ENCODE data around the gene ARHGAP26. TPM values are rescaled to one million over a fixed set of nuclear protein-coding genes. Genes with fewer than 3 reads are reported as not detected.

ARHGAP26 gene
- total RNA-seq, 4 donors from 2014 or later = 61.0 to 76.7 (median 61.2) TPM

DNA sequence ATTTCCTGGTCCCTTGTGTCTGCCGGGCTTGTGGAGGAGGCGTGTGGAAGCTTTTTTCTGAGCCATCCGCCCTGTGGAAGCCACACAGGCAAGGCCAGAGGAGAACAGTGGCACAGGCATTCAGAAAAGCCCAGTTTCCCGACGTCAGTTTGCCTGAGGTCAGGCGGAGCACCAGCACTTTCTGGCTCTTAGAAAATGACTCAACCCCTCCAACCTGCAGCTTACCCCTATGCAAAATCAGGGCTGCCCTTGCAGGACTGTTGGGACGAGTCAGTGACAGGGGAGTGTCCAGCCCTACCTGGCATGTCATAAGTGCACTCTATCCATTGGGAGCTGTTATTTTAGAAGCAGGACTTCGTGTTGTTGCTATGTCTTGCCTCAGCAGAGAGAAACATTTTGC lies 417.3 kb downstream of the ARHGAP26 start:
- TF ChIP-seq, protein P1, sequence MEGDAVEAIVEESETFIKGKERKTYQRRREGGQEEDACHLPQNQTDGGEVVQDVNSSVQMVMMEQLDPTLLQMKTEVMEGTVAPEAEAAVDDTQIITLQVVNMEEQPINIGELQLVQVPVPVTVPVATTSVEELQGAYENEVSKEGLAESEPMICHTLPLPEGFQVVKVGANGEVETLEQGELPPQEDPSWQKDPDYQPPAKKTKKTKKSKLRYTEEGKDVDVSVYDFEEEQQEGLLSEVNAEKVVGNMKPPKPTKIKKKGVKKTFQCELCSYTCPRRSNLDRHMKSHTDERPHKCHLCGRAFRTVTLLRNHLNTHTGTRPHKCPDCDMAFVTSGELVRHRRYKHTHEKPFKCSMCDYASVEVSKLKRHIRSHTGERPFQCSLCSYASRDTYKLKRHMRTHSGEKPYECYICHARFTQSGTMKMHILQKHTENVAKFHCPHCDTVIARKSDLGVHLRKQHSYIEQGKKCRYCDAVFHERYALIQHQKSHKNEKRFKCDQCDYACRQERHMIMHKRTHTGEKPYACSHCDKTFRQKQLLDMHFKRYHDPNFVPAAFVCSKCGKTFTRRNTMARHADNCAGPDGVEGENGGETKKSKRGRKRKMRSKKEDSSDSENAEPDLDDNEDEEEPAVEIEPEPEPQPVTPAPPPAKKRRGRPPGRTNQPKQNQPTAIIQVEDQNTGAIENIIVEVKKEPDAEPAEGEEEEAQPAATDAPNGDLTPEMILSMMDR (IDR thresholded peaks at IDR 0.05) = no peak
- TF ChIP-seq POLR2AphosphoS5 (IDR thresholded peaks at IDR 0.05) (no peak), POLR2A (IDR thresholded peaks at IDR 0.05) (no peak), EP300 (IDR thresholded peaks at IDR 0.05; ENCODE audit: low read depth) (no peak)
- intact Hi-C loops (cut with DNase I; ENCODE audit: low total_unique reads) = no loop called here
- Histone ChIP-seq H3K9me3 (peaks cover 0 to 3% of the 10 kb centered on the region in 2 donors), H3K4me3 (no peak overlapping the region), H3K4me1 (peaks cover 0 to 17% (median 7%) of the 10 kb centered on the region in 4 donors), H3K27me3 (no peaks in the 10 kb centered on the region), H3K27ac (no peak overlapping the region), H3K36me3 (no peaks in the 10 kb centered on the region)
- no peak for DNase-seq
- WGBS, 2 donors (ENCODE audit: low coverage in 1 of 2) = 81% methylated on average over 7 of the region's 8 CpGs; no CpG with 5 or more reads in 1 of the 2 donors
- in situ Hi-C loops (cut with MboI; ENCODE audit: low pct_ligation_motif_present in 1 of 4, low pct_unique_long_range_greater_than_20kb in 1 of 4, low sequenced_read_pairs in 3 of 4) = no loop called here

DNA sequence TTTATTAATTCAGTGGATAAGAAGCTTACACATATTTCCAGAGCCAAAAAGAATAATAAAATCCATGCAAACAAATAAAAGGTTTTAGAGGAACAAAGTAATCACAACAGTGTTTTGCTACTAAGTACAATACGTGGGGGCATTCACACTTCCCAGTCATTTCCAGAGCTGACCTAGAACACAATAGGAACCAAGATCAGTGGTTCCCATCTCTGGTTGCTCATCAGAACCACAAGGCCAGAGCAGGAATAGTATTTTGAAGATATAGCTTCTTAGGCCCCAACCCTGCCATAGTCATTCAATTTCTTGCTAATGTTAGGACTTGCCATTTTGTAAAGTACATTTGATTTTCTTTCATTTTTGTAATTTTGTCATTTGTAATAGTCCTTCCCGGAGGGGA lies 417.9 kb downstream of the ARHGAP26 start:
- Histone ChIP-seq H3K27me3 (no peaks in the 10 kb centered on the region), H3K4me1 (peaks cover 0 to 14% (median 5%) of the 10 kb centered on the region in 4 donors), H3K4me3 (no peak overlapping the region), H3K36me3 (no peaks in the 10 kb centered on the region), H3K9me3 (peaks cover 0 to 3% of the 10 kb centered on the region in 2 donors), H3K27ac (no peak overlapping the region)
- 75 to 94% methylated on average over 1 to 2 of the region's 2 CpGs for WGBS, 2 donors (ENCODE audit: low coverage in 1 of 2)
- TF ChIP-seq, protein P1 (IDR thresholded peaks at IDR 0.05) = no peak
- TF ChIP-seq EP300 (IDR thresholded peaks at IDR 0.05; ENCODE audit: low read depth) = no peak
- no peak for TF ChIP-seq POLR2AphosphoS5 (IDR thresholded peaks at IDR 0.05)
- no peak for TF ChIP-seq POLR2A (IDR thresholded peaks at IDR 0.05)
- DNase-seq = no peak
- intact Hi-C loops (cut with DNase I; ENCODE audit: low total_unique reads) = no loop called here
- in situ Hi-C loops (cut with MboI; ENCODE audit: low pct_ligation_motif_present in 1 of 4, low pct_unique_long_range_greater_than_20kb in 1 of 4, low sequenced_read_pairs in 3 of 4) = no loop called here

- DNase-seq = no peak
- H3K27me3 ChIP-seq = no peaks in the 10 kb centered on the region
- intact Hi-C loops (cut with DNase I; ENCODE audit: low total_unique reads) = no loop called here
- H3K9me3 ChIP-seq = peaks cover 0 to 3% of the 10 kb centered on the region in 2 donors
- no peak overlapping the region for H3K4me3 ChIP-seq
- in situ Hi-C loops (cut with MboI; ENCODE audit: low pct_ligation_motif_present in 1 of 4, low pct_unique_long_range_greater_than_20kb in 1 of 4, low sequenced_read_pairs in 3 of 4) = no loop called here
- H3K36me3 ChIP-seq = no peaks in the 10 kb centered on the region
- TF ChIP-seq POLR2A (IDR thresholded peaks at IDR 0.05) (no peak), EP300 (IDR thresholded peaks at IDR 0.05; ENCODE audit: low read depth) (no peak), POLR2AphosphoS5 (IDR thresholded peaks at IDR 0.05) (no peak)
- TF ChIP-seq, protein P1 (IDR thresholded peaks at IDR 0.05) = no peak
- peaks cover 0 to 11% (median 3%) of the 10 kb centered on the region in 4 donors for H3K4me1 ChIP-seq
- H3K27ac ChIP-seq = no peak overlapping the region
- WGBS, 2 donors (ENCODE audit: low coverage in 1 of 2) = 81 to 90% methylated on average over 3 of the region's 3 CpGs
Measured at GRCh38 chr5:143188692-143189091, 418.5 kb downstream of the ARHGAP26 start.

GRCh38 chr5:143190260-143190810 lies 420.2 kb downstream of the ARHGAP26 start:
- TF ChIP-seq POLR2AphosphoS5 (IDR thresholded peaks at IDR 0.05) = no peak
- TF ChIP-seq EP300 (IDR thresholded peaks at IDR 0.05; ENCODE audit: low read depth) = no peak
- TF ChIP-seq, protein P1 (IDR thresholded peaks at IDR 0.05) = no peak
- TF ChIP-seq POLR2A (IDR thresholded peaks at IDR 0.05) = no peak
- WGBS, 2 donors (ENCODE audit: low coverage in 1 of 2) = 92 to 100% methylated on average over 2 to 3 of the region's 3 CpGs
- peaks cover 0 to 6% (median 4%) of the 10 kb centered on the region in 4 donors for H3K4me1 ChIP-seq
- H3K27ac ChIP-seq = no peak overlapping the region
- no peaks in the 10 kb centered on the region for H3K27me3 ChIP-seq
- in situ Hi-C loops (cut with MboI; ENCODE audit: low pct_ligation_motif_present in 1 of 4, low pct_unique_long_range_greater_than_20kb in 1 of 4, low sequenced_read_pairs in 3 of 4) = no loop called here
- intact Hi-C loops (cut with DNase I; ENCODE audit: low total_unique reads) = no loop called here
- H3K9me3 ChIP-seq = peaks cover 0 to 3% of the 10 kb centered on the region in 2 donors
- DNase-seq = no peak
- H3K36me3 ChIP-seq = no peaks in the 10 kb centered on the region
- no peak overlapping the region for H3K4me3 ChIP-seq
